Naive thymus-derived CD4-positive, alpha-beta T cell (primary cell): ENCODE measurements around the gene MEX3A. TPM values are rescaled to one million over a fixed set of nuclear protein-coding genes. Genes with fewer than 3 reads are reported as not detected.

Source experiments
- ATAC-seq: fragments of 150-1000 bp; cut with Tn5 transposase; 2 replicates; pipeline ENCODE4 v1.10.0; 2021; ENCODE audit warnings: mild to moderate bottlenecking, moderate library complexity
- CTCF ChIA-PET: fragments of 350-600 bp; sonication (Branson Sonifier 250); formaldehyde crosslinking; loops from one replicate; lab custom pipeline; 2021; ENCODE audit warnings: antibody characterized with exemption; lab: Charles Lee
- POLR2A ChIA-PET: fragments of 350-600 bp; sonication (Branson Sonifier 250); formaldehyde crosslinking; loops from one replicate; lab custom pipeline; 2021; ENCODE audit warnings: antibody characterized with exemption, inconsistent platforms; lab: Charles Lee
- DNase-seq, 9 donors: peaks; one replicate each; pipeline versions ENCODE4 v3.0.0 to v3.0.0-alpha.2; 2020 to 2022; ENCODE audit warnings: mixed read lengths in 1 of 9
- H3K27ac ChIP-seq: one replicate; pipeline ENCODE4 v1.7.0; 2013; ENCODE audit warnings: mild to moderate bottlenecking, low read depth, low read length, moderate library complexity
- H3K27me3 ChIP-seq, 2 donors: one replicate each; pipeline ENCODE4 v1.7.0; 2013; ENCODE audit warnings: low read length in 2 of 2, mild to moderate bottlenecking in 2 of 2, moderate library complexity in 2 of 2; ENCODE audit not compliant: control insufficient read depth in 2 of 2, insufficient read depth in 2 of 2
- H3K36me3 ChIP-seq, 3 experiments: 1 replicate in 2 of 3; 2 replicates in 1 of 3; pipeline ENCODE4 v1.7.0; 2013; ENCODE audit warnings: low read length in 3 of 3, mild to moderate bottlenecking in 3 of 3, moderate library complexity in 1 of 3; ENCODE audit not compliant: insufficient read depth in 3 of 3, control insufficient read depth in 2 of 3
- H3K4me1 ChIP-seq, 2 donors: one replicate each; pipeline ENCODE4 v1.7.0; 2013; ENCODE audit warnings: low read length in 2 of 2, mild to moderate bottlenecking in 2 of 2, moderate library complexity in 1 of 2; ENCODE audit not compliant: control insufficient read depth in 2 of 2, insufficient read depth in 2 of 2
- H3K4me3 ChIP-seq: 2 replicates; pipeline ENCODE4 v1.7.0; 2013; ENCODE audit warnings: mild to moderate bottlenecking, low read length
- H3K9me3 ChIP-seq, 3 experiments: 1 replicate in 2 of 3; 2 replicates in 1 of 3; pipeline ENCODE4 v1.7.0; 2013; ENCODE audit warnings: low read length in 3 of 3; ENCODE audit not compliant: control insufficient read depth in 2 of 3
- H3K27ac Mint-ChIP-seq, 9 donors: one replicate each; pipeline ENCODE4 v1.8.0; 2020 to 2022; ENCODE audit warnings: mixed read lengths in 9 of 9, mild to moderate bottlenecking in 8 of 9, moderate library complexity in 5 of 9, inconsistent platforms in 2 of 9
- H3K27me3 Mint-ChIP-seq, 5 donors: one replicate each; pipeline ENCODE4 v1.8.0; 2021 to 2022; ENCODE audit warnings: mixed read lengths in 5 of 5, mild to moderate bottlenecking in 1 of 5
- H3K36me3 Mint-ChIP-seq, 5 donors: one replicate each; pipeline ENCODE4 v1.8.0; 2020 to 2022; ENCODE audit warnings: mixed read lengths in 5 of 5, mild to moderate bottlenecking in 3 of 5, inconsistent platforms in 1 of 5
- H3K4me1 Mint-ChIP-seq, 7 donors: one replicate each; pipeline ENCODE4 v1.8.0; 2020 to 2022; ENCODE audit warnings: mixed read lengths in 7 of 7, mild to moderate bottlenecking in 3 of 7, inconsistent platforms in 1 of 7
- H3K4me3 Mint-ChIP-seq, 10 donors: one replicate each; pipeline ENCODE4 v1.8.0; 2020 to 2022; ENCODE audit warnings: mild to moderate bottlenecking in 10 of 10, mixed read lengths in 10 of 10, moderate library complexity in 6 of 10, inconsistent platforms in 2 of 10
- H3K9me3 Mint-ChIP-seq, 11 donors: one replicate each; pipeline ENCODE4 v1.8.0; 2020 to 2022; ENCODE audit warnings: mixed read lengths in 11 of 11, mild to moderate bottlenecking in 4 of 11, inconsistent platforms in 1 of 11, moderate library complexity in 1 of 11
- intact Hi-C, 2 donors: fragments of 100-400 bp; cut with micrococcal nuclease; formaldehyde crosslinking; loops; one replicate each; pipeline ENCODE4 v1.15.1; 2023
- polyA plus RNA-seq, 2 donors: library from polyadenylated mRNA; unstranded; fragments of 300-500 nt; fragmentation: Illumina TruSeq; gene quantifications; one replicate each; pipeline ENCODE4 v1.2.3, GENCODE V29; 2021
- total RNA-seq, 6 experiments: library from RNA in 5 of 6; stranded (reverse) in 5 of 6; gene quantifications; 1 replicate in 5 of 6; 2 replicates in 1 of 6; pipeline ENCODE4 v1.2.3 and lab custom pipeline; 2021 to 2026

MEX3A gene, protein sequence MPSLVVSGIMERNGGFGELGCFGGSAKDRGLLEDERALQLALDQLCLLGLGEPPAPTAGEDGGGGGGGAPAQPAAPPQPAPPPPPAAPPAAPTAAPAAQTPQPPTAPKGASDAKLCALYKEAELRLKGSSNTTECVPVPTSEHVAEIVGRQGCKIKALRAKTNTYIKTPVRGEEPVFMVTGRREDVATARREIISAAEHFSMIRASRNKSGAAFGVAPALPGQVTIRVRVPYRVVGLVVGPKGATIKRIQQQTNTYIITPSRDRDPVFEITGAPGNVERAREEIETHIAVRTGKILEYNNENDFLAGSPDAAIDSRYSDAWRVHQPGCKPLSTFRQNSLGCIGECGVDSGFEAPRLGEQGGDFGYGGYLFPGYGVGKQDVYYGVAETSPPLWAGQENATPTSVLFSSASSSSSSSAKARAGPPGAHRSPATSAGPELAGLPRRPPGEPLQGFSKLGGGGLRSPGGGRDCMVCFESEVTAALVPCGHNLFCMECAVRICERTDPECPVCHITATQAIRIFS
- total RNA-seq (under 1 TPM in 4 of 5 experiments, not detected in 1; 0.05 to 0.15 (median 0.13) TPM), polyA plus RNA-seq (not detected), total RNA-seq (lab: John Stamatoyannopoulos, UW) (1.9 reads per million, percentile 8 among the genes with 10 or more reads in this experiment)

DNA sequence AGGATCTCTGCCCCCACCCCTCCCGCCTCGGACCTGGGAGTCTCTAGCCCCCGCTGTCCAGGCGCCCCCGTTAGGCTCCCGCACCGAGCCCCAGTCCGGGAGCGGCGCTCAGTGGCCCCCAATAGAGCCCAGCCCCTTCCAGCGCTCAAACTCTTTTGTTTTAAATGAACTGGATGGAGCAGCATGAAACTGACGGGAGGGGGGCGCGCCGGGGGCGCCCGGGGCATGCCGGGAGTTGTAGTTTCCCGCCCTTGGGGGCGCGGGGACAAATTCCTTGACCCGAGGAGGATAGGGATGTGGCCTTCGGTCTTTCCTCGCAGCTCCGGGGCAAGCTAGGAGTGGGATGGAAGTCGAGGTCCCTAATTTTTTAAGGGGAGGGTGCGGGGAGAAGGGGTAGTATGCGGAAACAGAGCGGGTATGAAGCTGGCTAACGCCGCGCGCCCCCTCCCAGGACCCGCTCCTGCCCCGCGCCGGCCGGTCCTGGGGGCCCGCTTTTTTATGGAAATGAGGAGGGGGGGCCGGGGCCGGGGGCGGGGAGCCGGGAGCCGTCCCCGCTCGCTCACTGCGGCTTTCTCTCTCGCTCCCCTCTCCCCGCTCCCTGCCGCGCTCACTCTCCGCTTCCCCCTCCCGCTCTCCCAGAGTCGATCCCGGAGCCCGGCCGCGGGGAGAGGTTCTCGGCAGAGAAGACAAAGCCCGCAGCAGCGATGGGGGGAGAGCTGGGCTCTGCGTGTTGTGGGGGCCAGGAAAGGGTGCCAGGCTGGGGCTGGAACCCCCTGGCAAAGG is at the start of gene MEX3A:
MEX3A (minus strand) TSS at position 157 of the 783 bp plus-strand sequence. CDS start 467 bp downstream, outside the sequence.
- ChIA-PET CTCF (no interaction called here), POLR2A (interaction anchor here (0.7 kb wide), 1 partner anchor 148 kb away, joined by 3 read pairs; no protein-coding TSS in a partner anchor)
- H3K27me3 Mint-ChIP-seq = peaks cover 26 to 89% (median 29%) of the 10 kb centered on the region in 5 donors
- no peaks in the 10 kb centered on the region for H3K9me3 ChIP-seq
- H3K4me3 ChIP-seq = peak within 1 kb of the TSS; percentile 83
- H3K36me3 Mint-ChIP-seq = no peaks in the 10 kb centered on the region
- H3K4me1 Mint-ChIP-seq = peaks cover 0 to 17% (median 6%) of the 10 kb centered on the region in 7 donors
- H3K36me3 ChIP-seq = no peaks in the 10 kb centered on the region
- ATAC-seq (peak; percentile 90), DNase-seq (peak; percentile 35 to 70 (median 52))
- H3K27ac Mint-ChIP-seq = peak within 1 kb of the TSS in 4 of 9 donors; percentile 8 to 54 (median 31)
- H3K9me3 Mint-ChIP-seq = peaks cover 0 to 2% (median 0%) of the 10 kb centered on the region in 11 donors
- peaks cover 3 to 9% of the 10 kb centered on the region in 2 donors for H3K27me3 ChIP-seq
- intact Hi-C loops = loop anchor here in 1 of 2 donors (1.0 kb wide), 2 partner anchors 28 to 256 kb away; partner anchors contain the start of genes CCT3, LAMTOR2 and TSACC
- H3K4me3 Mint-ChIP-seq = peak within 1 kb of the TSS; percentile 73 to 91 (median 85)
- peaks cover 3 to 5% of the 10 kb centered on the region in 2 donors for H3K4me1 ChIP-seq
- H3K27ac ChIP-seq = peak within 1 kb of the TSS; percentile 15

DNA sequence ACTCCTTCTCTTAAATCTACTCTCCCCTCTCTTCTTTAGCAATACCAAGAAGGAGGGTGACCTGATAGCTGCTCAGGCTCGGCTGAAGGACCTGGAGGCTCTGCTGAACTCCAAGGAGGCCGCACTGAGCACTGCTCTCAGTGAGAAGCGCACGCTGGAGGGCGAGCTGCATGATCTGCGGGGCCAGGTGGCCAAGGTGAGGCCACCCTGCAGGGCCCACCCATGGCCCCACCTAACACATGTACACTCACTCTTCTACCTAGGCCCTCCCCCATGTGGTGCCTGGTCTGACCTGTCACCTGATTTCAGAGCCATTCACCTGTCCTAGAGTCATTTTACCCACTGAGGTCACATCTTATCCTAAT is 48.3 kb upstream of the MEX3A start:
- H3K27me3 Mint-ChIP-seq = peaks cover 0 to 21% (median 0%) of the 10 kb centered on the region in 5 donors
- no peak for ATAC-seq
- H3K9me3 Mint-ChIP-seq = peaks cover 0 to 2% (median 0%) of the 10 kb centered on the region in 11 donors
- no peak overlapping the region for H3K4me3 ChIP-seq
- no peaks in the 10 kb centered on the region for H3K36me3 Mint-ChIP-seq
- H3K27ac Mint-ChIP-seq = peak overlapping the region in 3 of 9 donors; percentile 41 to 78 (median 63)
- H3K4me3 Mint-ChIP-seq = no peak overlapping the region
- no peaks in the 10 kb centered on the region for H3K36me3 ChIP-seq
- no peaks in the 10 kb centered on the region for H3K27me3 ChIP-seq
- no peak overlapping the region for H3K27ac ChIP-seq
- POLR2A ChIA-PET = interaction anchor here (3.3 to 7.2 kb wide), 2 partner anchors 33 to 39 kb away, joined by 24 to 49 read pairs; no protein-coding TSS in a partner anchor
- intact Hi-C loops = loop anchor here (1.0 kb wide), 2 partner anchors 34 to 40 kb away; no protein-coding TSS in a partner anchor
- CTCF ChIA-PET = interaction anchor here (0.6 to 13.5 kb wide), 10 partner anchors 10 to 460 kb away, joined by 3 to 340 read pairs (median 3); partner anchors contain the start of genes LMNA and NAXE
- no peaks in the 10 kb centered on the region for H3K9me3 ChIP-seq
- DNase-seq = no peak
- peaks cover 24 to 46% (median 42%) of the 10 kb centered on the region in 7 donors for H3K4me1 Mint-ChIP-seq
- H3K4me1 ChIP-seq = peaks cover 34 to 40% of the 10 kb centered on the region in 2 donors

DNA sequence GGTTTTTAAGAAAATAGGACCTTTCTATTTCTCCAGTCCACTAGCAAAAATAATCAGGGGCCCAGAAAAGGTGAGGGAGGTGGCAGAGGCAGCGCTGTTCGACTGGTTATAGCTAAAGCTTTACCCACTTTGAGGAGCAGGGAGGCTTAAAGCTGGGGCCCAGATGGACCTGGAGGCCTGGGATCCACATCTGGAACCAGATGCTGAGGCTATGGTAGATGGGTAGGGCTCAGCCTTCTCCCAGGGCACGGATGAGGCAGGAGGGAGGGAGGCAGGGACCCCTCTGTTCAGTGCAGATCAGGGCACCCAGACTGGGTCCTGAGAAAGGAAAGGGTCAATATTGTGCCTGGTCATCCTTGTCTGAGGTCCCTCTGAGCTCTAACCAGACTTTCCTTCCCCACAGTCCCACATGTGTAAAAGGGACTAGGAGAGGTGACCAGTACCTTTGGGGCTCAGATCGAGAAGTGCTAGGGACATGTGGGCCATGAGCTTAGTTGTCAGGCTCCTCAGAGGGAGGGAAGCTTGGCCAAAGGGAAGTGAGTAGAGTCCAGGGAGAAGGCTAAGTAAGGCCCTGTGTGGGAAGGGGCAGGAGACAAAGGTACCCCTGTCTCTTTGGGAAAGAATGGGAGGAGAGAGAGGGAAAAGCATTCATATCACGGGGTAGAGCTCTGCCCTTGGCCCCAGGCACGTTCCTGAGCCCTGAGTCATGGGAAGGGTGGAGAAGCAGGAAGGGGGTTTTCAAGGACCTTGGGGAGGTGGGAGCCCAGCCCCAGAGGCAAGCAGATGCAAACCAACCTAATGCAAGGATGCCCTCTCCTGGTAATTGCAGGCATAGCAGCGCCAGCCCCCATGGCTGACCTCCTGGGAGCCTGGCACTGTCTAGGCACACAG is 47.7 kb upstream of the MEX3A start:
- peaks cover 34 to 42% of the 10 kb centered on the region in 2 donors for H3K4me1 ChIP-seq
- H3K27ac Mint-ChIP-seq = peak overlapping the region in 6 of 9 donors; percentile 41 to 87 (median 67)
- no peaks in the 10 kb centered on the region for H3K36me3 ChIP-seq
- peak; percentile 40 for ATAC-seq
- peaks cover 24 to 52% (median 48%) of the 10 kb centered on the region in 7 donors for H3K4me1 Mint-ChIP-seq
- no peaks in the 10 kb centered on the region for H3K9me3 ChIP-seq
- peak overlapping the region in 4 of 10 donors; percentile 21 to 49 (median 26) for H3K4me3 Mint-ChIP-seq
- H3K36me3 Mint-ChIP-seq = no peaks in the 10 kb centered on the region
- peaks cover 0 to 25% (median 0%) of the 10 kb centered on the region in 5 donors for H3K27me3 Mint-ChIP-seq
- peaks cover 0 to 2% (median 0%) of the 10 kb centered on the region in 11 donors for H3K9me3 Mint-ChIP-seq
- ChIA-PET POLR2A (interaction anchor here (1.1 to 7.2 kb wide), 3 partner anchors 23 to 39 kb away, joined by 4 to 49 read pairs (median 24); no protein-coding TSS in a partner anchor), CTCF (interaction anchor here (0.6 to 13.5 kb wide), 16 partner anchors 11 to 461 kb away, joined by 3 to 340 read pairs (median 3); partner anchors contain the start of genes LMNA, NAXE and SEMA4A)
- peak; percentile 55 to 83 (median 65) for DNase-seq
- intact Hi-C loops = loop anchor here (1.0 kb wide), 2 partner anchors 34 to 40 kb away; no protein-coding TSS in a partner anchor
- no peak overlapping the region for H3K4me3 ChIP-seq
- H3K27me3 ChIP-seq = no peaks in the 10 kb centered on the region
- H3K27ac ChIP-seq = no peak overlapping the region

DNA sequence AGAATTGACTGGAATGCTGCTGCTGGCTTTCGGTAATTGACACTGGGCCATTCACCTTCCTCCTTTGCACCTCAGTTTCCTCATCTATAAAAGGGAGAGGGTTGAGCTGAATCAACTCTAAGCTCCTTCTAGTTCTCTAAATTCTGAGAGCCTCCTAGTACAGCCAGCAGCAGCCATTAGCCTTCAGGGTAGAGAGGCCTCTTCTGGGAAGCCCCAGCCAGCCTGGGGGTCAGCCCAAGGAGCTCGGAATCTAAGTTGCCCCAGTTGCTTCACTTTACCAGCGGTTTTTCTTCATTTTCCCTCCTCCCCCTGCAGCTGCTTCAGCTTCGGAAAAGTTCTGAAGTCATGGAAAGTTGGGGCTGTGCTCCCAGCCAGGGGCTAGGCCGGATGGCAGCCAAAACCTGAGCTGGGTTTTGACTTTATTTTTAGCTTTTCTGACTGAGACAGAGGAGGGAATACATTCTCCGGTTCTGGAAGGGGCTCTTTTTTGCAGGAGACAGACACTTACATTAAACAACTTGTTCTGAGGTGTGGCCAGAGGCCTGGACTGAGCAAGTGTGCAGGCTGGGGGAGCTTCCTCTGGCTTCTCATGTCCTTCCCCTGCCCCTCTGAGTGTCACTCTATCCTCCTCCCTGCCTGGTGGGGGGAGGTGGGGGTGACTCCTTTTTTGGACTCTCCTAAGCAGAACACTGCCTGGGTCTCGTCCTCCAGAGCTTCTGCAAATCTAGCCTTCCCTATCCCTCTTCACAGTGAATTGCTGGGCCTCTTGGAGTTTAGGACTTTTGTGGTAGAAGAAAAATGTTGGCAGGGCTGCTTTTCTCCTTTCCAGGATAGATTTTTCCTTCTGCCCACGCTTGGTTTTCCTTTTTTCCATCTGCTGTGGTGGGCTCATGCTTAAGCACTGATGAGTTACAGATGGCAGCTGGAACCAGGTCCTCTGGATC is 46.7 kb upstream of the MEX3A start:
- Histone ChIP-seq H3K27me3 (no peaks in the 10 kb centered on the region), H3K36me3 (no peaks in the 10 kb centered on the region), H3K9me3 (no peaks in the 10 kb centered on the region), H3K4me3 (no peak overlapping the region), H3K27ac (no peak overlapping the region), H3K4me1 (peaks cover 42 to 49% of the 10 kb centered on the region in 2 donors)
- Mint-ChIP-seq H3K9me3 (peaks cover 0 to 2% (median 0%) of the 10 kb centered on the region in 11 donors), H3K36me3 (no peaks in the 10 kb centered on the region), H3K4me3 (peak overlapping the region in 3 of 10 donors; percentile 18 to 65 (median 34)), H3K27me3 (peaks cover 0 to 27% (median 0%) of the 10 kb centered on the region in 5 donors), H3K27ac (peak overlapping the region in 4 of 9 donors; percentile 26 to 71 (median 43)), H3K4me1 (peaks cover 24 to 61% (median 58%) of the 10 kb centered on the region in 7 donors)
- DNase-seq (no peak), ATAC-seq (no peak)
- CTCF ChIA-PET = interaction anchor here (0.7 to 13.5 kb wide), 17 partner anchors 11 to 462 kb away, joined by 3 to 340 read pairs (median 3); partner anchors contain the start of genes NAXE and SEMA4A
- POLR2A ChIA-PET = interaction anchor here (0.6 to 7.2 kb wide), 5 partner anchors 22 to 93 kb away, joined by 3 to 49 read pairs (median 5); no protein-coding TSS in a partner anchor
- intact Hi-C loops = no loop called here
